Measurements from ENCODE around the gene ABCF1. TPM values are rescaled to one million over a fixed set of nuclear protein-coding genes. Genes with fewer than 3 reads are reported as not detected.

Gene ABCF1
- total RNA-seq, 2 experiments from 2014 or later = 64.3 to 65.2 TPM

Other genes starting within 250 kb of the ABCF1 start
- gene TRIM39, start 244.5 kb upstream of the ABCF1 start, total RNA-seq = 10 to 100 TPM; 15.1 to 15.6 TPM
- gene RPP21, start 226.3 kb upstream of the ABCF1 start, total RNA-seq = 10 to 100 TPM; 34.2 to 35.7 TPM
- 100 to 1,000 TPM; 757 to 767 TPM for gene HLA-E, start 81.9 kb upstream of the ABCF1 start, total RNA-seq
- 10 to 100 TPM; 62.1 to 70.8 TPM for gene GNL1, start 15.0 kb upstream of the ABCF1 start, total RNA-seq
- 10 to 100 TPM; 15.3 TPM for gene PRR3, start 14.1 kb upstream of the ABCF1 start, total RNA-seq
- 100 to 1,000 TPM in 1 of 2 experiments, 10 to 100 TPM in 1; 96.1 to 103 TPM for gene PPP1R10, start 45.8 kb downstream of the ABCF1 start, total RNA-seq
- 10 to 100 TPM; 42.4 to 42.8 TPM for gene MRPS18B, start 46.4 kb downstream of the ABCF1 start, total RNA-seq
- gene ATAT1, start 55.4 kb downstream of the ABCF1 start, total RNA-seq = 1 to 10 TPM; 6.3 to 8.0 TPM
- 10 to 100 TPM; 21.7 to 24.4 TPM for gene C6orf136, start 75.7 kb downstream of the ABCF1 start, total RNA-seq
- gene DHX16, start 101.6 kb downstream of the ABCF1 start, total RNA-seq = 10 to 100 TPM; 35.6 to 37.6 TPM
- 100 to 1,000 TPM; 269 to 283 TPM for gene PPP1R18, start 115.2 kb downstream of the ABCF1 start, total RNA-seq
- gene NRM, start 119.5 kb downstream of the ABCF1 start, total RNA-seq = 10 to 100 TPM; 40.5 to 41.1 TPM
- 10 to 100 TPM; 49.7 to 54.6 TPM for gene MDC1, start 145.8 kb downstream of the ABCF1 start, total RNA-seq
- 1,000 to 10,000 TPM; 1,162 to 1,172 TPM for gene TUBB, start 148.9 kb downstream of the ABCF1 start, total RNA-seq
- gene FLOT1, start 171.2 kb downstream of the ABCF1 start, total RNA-seq = 100 to 1,000 TPM; 125 to 131 TPM
- gene IER3, start 173.1 kb downstream of the ABCF1 start, total RNA-seq = 10 to 100 TPM; 11.2 to 13.1 TPM

Data from activated CD4-positive, alpha-beta memory T cell treated with anti-CD3 and anti-CD28 coated beads, Interleukin-2, amount 10 ng/mL, durations not matched to agents 7 days and 5 days (primary cell).